Right ventricle myocardium inferior (tissue), 1 donor: Measurements from ENCODE around the gene KIAA0319L. TPM values are rescaled to one million over a fixed set of nuclear protein-coding genes. Genes with fewer than 3 reads are reported as not detected.

ENCODE experiments used
- total RNA-seq: library from RNA; stranded (reverse); fragmentation: NEBNext Ultra II Directional; extraction: Animal tissue kit (Norgen Biotek cat#: 25700); gene quantifications from one replicate; pipeline ENCODE4 v1.2.1, GENCODE V29; 2021
- donor health status: DM: no; HTN: yes; CAD: no; lungs with severe emphysema.

Gene KIAA0319L
- total RNA-seq, 1 donor from 2014 or later: 67.7 TPM

Other genes with a start within 250 kb of the KIAA0319L start
- 22.8 TPM for gene NCDN, start 396 bp upstream of the KIAA0319L start, total RNA-seq
- not detected for gene TFAP2E, start 15.9 kb upstream of the KIAA0319L start, total RNA-seq
- gene PSMB2, start 84.1 kb upstream of the KIAA0319L start, total RNA-seq: 38.1 TPM
- 9.8 TPM for gene C1orf216, start 161.5 kb upstream of the KIAA0319L start, total RNA-seq
- gene CLSPN, start 212.6 kb upstream of the KIAA0319L start, total RNA-seq: 0.95 TPM